HG02938 (cell line): ENCODE data around the gene PRSS35.
"Not testable (repeated sequence)": the region's sequence is repeated elsewhere in the genome, so short reads cannot be mapped to it uniquely, and the experiment has no call there.

Experiments used
- ATAC-seq: cut with Tn5 transposase; IDR thresholded peaks from one replicate; pipeline ENCODE4 v1.9.1; 2021; ENCODE audit warnings: mild to moderate bottlenecking, moderate library complexity; ENCODE audit not compliant: unreplicated experiment

PRSS35 gene

GRCh38 chr6:83517500-83517899 is 5.2 kb downstream of the PRSS35 start:
- ATAC-seq = no peak

GRCh38 chr6:83518816-83519480 is 6.6 kb downstream of the PRSS35 start:
- ATAC-seq = no peak

- no peak for ATAC-seq
Measured at GRCh38 chr6:83536034-83536646, 23.8 kb downstream of the PRSS35 start.

GRCh38 chr6:83536647-83537589 is 24.6 kb downstream of the PRSS35 start:
- no peak for ATAC-seq

GRCh38 chr6:83539678-83540077 is 27.3 kb downstream of the PRSS35 start:
- no peak for ATAC-seq

- ATAC-seq = no peak
Measured at GRCh38 chr6:83546636-83547035, 34.3 kb downstream of the PRSS35 start.

GRCh38 chr6:83550482-83550881 is 38.1 kb downstream of the PRSS35 start:
- not testable (repeated sequence) for ATAC-seq

GRCh38 chr6:83551748-83552147 is 39.4 kb downstream of the PRSS35 start:
- ATAC-seq = not testable (repeated sequence)

- ATAC-seq = no peak
Measured at GRCh38 chr6:83556871-83557270, 44.5 kb downstream of the PRSS35 start.

- ATAC-seq = no peak
Measured at GRCh38 chr6:83558975-83559374, 46.6 kb downstream of the PRSS35 start.

GRCh38 chr6:83571663-83572185 is 59.4 kb downstream of the PRSS35 start:
- not testable (repeated sequence) for ATAC-seq

GRCh38 chr6:83574783-83575182 is 62.4 kb downstream of the PRSS35 start:
- ATAC-seq = no peak
